HepG2 (cell line): ENCODE measurements around the gene IMPG2. TPM values are rescaled to one million over a fixed set of nuclear protein-coding genes. Genes with fewer than 3 reads are reported as not detected.

Experiments used
- ATAC-seq: fragments of 200-7000 bp; cut with Tn5 transposase; 3 replicates; pipeline ENCODE4 v1.9.1; 2020; ENCODE audit warnings: mild to moderate bottlenecking, moderate library complexity
- BruUV-seq: library from RNA; stranded (reverse); fragments of 400-500 nt; replicated peaks from 2 replicates; lab custom pipeline; 2021; lab: Mats Ljungman, UMichigan
- CTCF ChIA-PET: fragments of 300-600 bp; formaldehyde crosslinking; extraction: SDS; loops from one replicate; lab custom pipeline; 2021; ENCODE audit warnings: low total read pairs, inconsistent platforms, low intra/inter-chr PET ratio; lab: Yijun Ruan, JAX
- POLR2A ChIA-PET: fragments of 350-600 bp; sonication (Branson Sonifier 250); formaldehyde crosslinking; loops from one replicate; lab custom pipeline; 2020; ENCODE audit warnings: antibody characterized with exemption, inconsistent platforms; lab: Yijun Ruan, JAX
- DNase-seq: peaks from one replicate; pipeline ENCODE4 v3.0.0-alpha.2; 2015; ENCODE audit warnings: low spot score
- FAIRE-seq: peaks from 3 replicates; lab custom pipeline; 2011; peaks lifted over from hg19 to GRCh38; lab: Jason Lieb, UNC
- H2AFZ ChIP-seq: one replicate; pipeline ENCODE4 v1.6.1; 2011; ENCODE audit warnings: low read length, inconsistent platforms
- H3K27ac ChIP-seq: fragments of 300-600 bp; 3 replicates; pipeline ENCODE4 v1.8.0; 2011; ENCODE audit warnings: mixed run types, mild to moderate bottlenecking, mixed read lengths, low read length, inconsistent platforms; ENCODE audit not compliant: insufficient read depth; ENCODE audit errors: extremely low read length
- H3K27me3 ChIP-seq, 2 experiments: fragments of 200-600 bp in 1 of 2; 2 replicates in 1 of 2; 3 replicates in 1 of 2; pipeline versions ENCODE4 v1.6.0 to v1.8.0; 2011; ENCODE audit warnings: low read length in 2 of 2, mild to moderate bottlenecking in 2 of 2, moderate library complexity in 2 of 2, inconsistent platforms in 1 of 2; ENCODE audit not compliant: insufficient read depth in 2 of 2, control insufficient read depth in 1 of 2
- H3K36me3 ChIP-seq, 2 experiments: fragments of 200-600 bp in 1 of 2; replicated peaks in 1 of 2; 2 replicates in 1 of 2; 3 replicates in 1 of 2; pipeline versions ENCODE4 v1.5.1 to v1.8.0; 2011; ENCODE audit warnings: low read length in 2 of 2, inconsistent platforms in 1 of 2; ENCODE audit not compliant: insufficient read depth in 2 of 2, control insufficient read depth in 1 of 2
- H3K4me1 ChIP-seq: 2 replicates; pipeline ENCODE4 v1.5.1; 2012; ENCODE audit warnings: low read length, inconsistent platforms; ENCODE audit not compliant: insufficient read depth
- H3K4me2 ChIP-seq: 2 replicates; pipeline ENCODE4 v1.6.0; 2011; ENCODE audit warnings: low read depth, low read length, inconsistent platforms
- H3K4me3 ChIP-seq, 3 experiments: fragments of 200-600 bp in 1 of 3; sonication (generic), shearing (Covaris generic) in 1 of 3; replicated peaks in 1 of 3; 2 replicates each; pipeline ENCODE4 v1.5.1; 2011 to 2016; ENCODE audit warnings: low read length in 3 of 3, inconsistent platforms in 2 of 3, low read depth in 2 of 3, mild to moderate bottlenecking in 2 of 3, control low read depth in 1 of 3, mixed read lengths in 1 of 3; ENCODE audit not compliant: insufficient read depth in 1 of 3
- H3K79me2 ChIP-seq: one replicate; pipeline ENCODE4 v1.6.1; 2011; ENCODE audit warnings: low read length, inconsistent platforms; ENCODE audit not compliant: insufficient read depth
- H3K9ac ChIP-seq: 2 replicates; pipeline ENCODE4 v1.6.0; 2011; ENCODE audit warnings: mild to moderate bottlenecking, low read depth, low read length, inconsistent platforms; ENCODE audit not compliant: insufficient read depth
- H3K9me3 ChIP-seq: 2 replicates; pipeline ENCODE4 v1.5.1; 2012; ENCODE audit warnings: mild to moderate bottlenecking, low read length
- H4K20me1 ChIP-seq: 2 replicates; pipeline ENCODE4 v1.6.0; 2011; ENCODE audit warnings: inconsistent platforms, mild to moderate bottlenecking, low read length, moderate library complexity; ENCODE audit not compliant: insufficient read depth
- CREB1 ChIP-seq, 2 experiments: fragments of 450-650 bp in 1 of 2; IDR thresholded peaks; 2 replicates each; pipeline ENCODE4 v1.6.1; 2016 to 2017; ENCODE audit warnings: control low read depth in 1 of 2, mild to moderate bottlenecking in 1 of 2, missing compliant biosample characterization in 1 of 2, missing genetic modification characterization in 1 of 2
- FIP1L1 ChIP-seq: fragments of 200-400 bp; formaldehyde crosslinking; IDR thresholded peaks from 2 replicates; pipeline ENCODE4 v1.6.1; 2018; ENCODE audit warnings: low read depth, mild to moderate bottlenecking, low read length, moderate library complexity, borderline replicate concordance; ENCODE audit not compliant: insufficient read depth
- GABPA ChIP-seq, 2 experiments: IDR thresholded peaks; 2 replicates each; pipeline ENCODE4 v1.6.1; 2011 to 2016; ENCODE audit warnings: low read depth in 2 of 2, low read length in 1 of 2, missing biosample characterization in 1 of 2, missing genetic modification characterization in 1 of 2
- JUND ChIP-seq: sonication (generic); formaldehyde crosslinking; IDR thresholded peaks from 2 replicates; pipeline ENCODE4 v1.8.0; 2022; ENCODE audit warnings: mild to moderate bottlenecking, missing genetic modification reagents
- KDM6A ChIP-seq: IDR thresholded peaks from 2 replicates; pipeline ENCODE4 v1.6.1; 2016; ENCODE audit warnings: low read depth
- SAP130 ChIP-seq: IDR thresholded peaks from 2 replicates; pipeline ENCODE4 v1.6.1; 2016; ENCODE audit warnings: low read depth
- ZFP37 ChIP-seq: sonication (generic); formaldehyde crosslinking; IDR thresholded peaks from 2 replicates; pipeline ENCODE4 v1.4.0; 2020; ENCODE audit warnings: missing genetic modification reagents, borderline replicate concordance
- ZNF569 ChIP-seq: sonication (generic); formaldehyde crosslinking; IDR thresholded peaks from 2 replicates; pipeline ENCODE4 v1.5.0; 2020; ENCODE audit warnings: mild to moderate bottlenecking, missing genetic modification reagents, moderate library complexity, borderline replicate concordance
- ZNF619 ChIP-seq: sonication (generic); formaldehyde crosslinking; IDR thresholded peaks from 2 replicates; pipeline ENCODE4 v1.4.0; 2020; ENCODE audit warnings: mild to moderate bottlenecking, missing genetic modification reagents
- ZNF747 ChIP-seq: sonication (generic); formaldehyde crosslinking; IDR thresholded peaks from 2 replicates; pipeline ENCODE4 v1.8.1; 2023; ENCODE audit warnings: missing genetic modification reagents, mild to moderate bottlenecking, borderline replicate concordance
- in situ Hi-C: cut with HindIII; loops from 2 replicates; pipeline ENCODE4 v1.10.0; 2017; ENCODE audit warnings: low pct_unique_long_range_greater_than_20kb; ENCODE audit not compliant: extremely low pct_ligation_motif_present
- intact Hi-C: fragments of 100-400 bp; cut with micrococcal nuclease; formaldehyde crosslinking; loops from one replicate; pipeline ENCODE4 v1.10.0; 2022; ENCODE audit not compliant: unreplicated experiment
- polyA plus RNA-seq, 8 experiments: library from polyadenylated mRNA; depleted of rRNA in 3 of 8; stranded (reverse) in 7 of 8; unstranded in 1 of 8; fragments of >200 nt; fragmentation: Illumina TruSeq in 4 of 8; extraction: Trizol in 4 of 8; gene quantifications; 2 replicates each; pipeline versions ENCODE4 v1.2.1 to v1.2.3, GENCODE V29; 2011 to 2016; ENCODE audit warnings: low read depth in 4 of 8, missing spikeins in 1 of 8, mixed read lengths in 1 of 8; ENCODE audit not compliant: insufficient read depth in 1 of 8
- total RNA-seq, 5 experiments: library from RNA; depleted of rRNA; stranded (reverse); fragments of >200 nt; fragmentation: Illumina TruSeq; extraction: Trizol; gene quantifications; 2 replicates each; pipeline ENCODE4 v1.2.3, GENCODE V29; 2016; ENCODE audit warnings: low read depth in 1 of 5
- TF ChIP-seq, protein P1 (sequence below): IDR thresholded peaks from 2 replicates; pipeline ENCODE4 v1.6.1; 2012; ENCODE audit warnings: inconsistent platforms
- TF ChIP-seq, protein P2 (sequence below): sonication (generic); formaldehyde crosslinking; IDR thresholded peaks from 2 replicates; pipeline ENCODE4 v1.5.1; 2020; ENCODE audit warnings: mild to moderate bottlenecking, missing genetic modification reagents, borderline replicate concordance
- TF ChIP-seq, protein P3 (sequence below): IDR thresholded peaks from 2 replicates; pipeline ENCODE4 v1.6.1; 2016; ENCODE audit warnings: missing biosample characterization, missing genetic modification reagents, low read depth
- TF ChIP-seq, protein P4 (sequence below): IDR thresholded peaks from 2 replicates; pipeline ENCODE4 v1.6.1; 2016; ENCODE audit warnings: control low read depth
- TF ChIP-seq, protein P5 (sequence below): fragments of 450-650 bp; IDR thresholded peaks from 2 replicates; pipeline ENCODE4 v1.6.1; 2017
- TF ChIP-seq, protein P6 (sequence below): sonication (generic); formaldehyde crosslinking; IDR thresholded peaks from 2 replicates; pipeline ENCODE4 v1.4.0; 2020; ENCODE audit warnings: missing genetic modification reagents
- TF ChIP-seq, protein P7 (sequence below): sonication (generic); formaldehyde crosslinking; IDR thresholded peaks from 2 replicates; pipeline ENCODE4 v1.4.0; 2020; ENCODE audit warnings: missing genetic modification reagents

IMPG2 gene
- total and polyA plus RNA-seq, 2 of the 13 experiments (the other 11 are each of a cell fraction or from before 2014, with no cell fraction given), result 0.02 to 0.03 TPM

DNA sequence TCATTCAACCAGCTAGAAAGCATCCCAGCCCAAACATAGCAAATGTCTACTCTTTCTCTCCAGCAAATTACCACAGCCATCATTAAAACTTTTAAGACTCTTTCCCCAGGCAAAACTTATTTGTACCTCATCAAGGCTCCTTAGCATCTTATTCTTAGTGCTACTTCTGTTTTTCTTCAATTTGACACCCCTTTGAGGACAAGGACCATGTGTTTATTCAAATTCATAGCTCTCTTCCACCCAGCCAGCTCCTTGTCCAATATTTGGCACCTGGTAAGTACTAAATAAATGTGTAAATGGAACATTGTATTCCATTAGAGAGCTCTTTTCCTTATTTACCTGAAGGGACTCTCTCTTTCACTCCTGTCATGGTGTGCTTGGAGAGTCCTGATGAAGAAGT is 89.8 kb downstream of the IMPG2 start:
- H4K20me1 ChIP-seq, result no peaks in the 10 kb centered on the region
- H3K79me2 ChIP-seq, result no peaks in the 10 kb centered on the region
- H3K9me3 ChIP-seq, result no peaks in the 10 kb centered on the region
- BruUV-seq, result no TSS peak
- DNase-seq (no peak), FAIRE-seq (no peak), ATAC-seq (no peak)
- no peak overlapping the region for H3K4me3 ChIP-seq
- H3K27me3 ChIP-seq, result no peaks in the 10 kb centered on the region
- H3K9ac ChIP-seq, result no peak overlapping the region
- no peaks in the 10 kb centered on the region for H3K4me1 ChIP-seq
- H2AFZ ChIP-seq, result no peak overlapping the region
- intact Hi-C loops, result loop anchor here (10.0 kb wide), 1 partner anchor 404 kb away; no protein-coding TSS in a partner anchor
- no peak overlapping the region for H3K4me2 ChIP-seq
- CTCF ChIA-PET, result no interaction called here
- H3K36me3 ChIP-seq, result no peaks in the 10 kb centered on the region
- POLR2A ChIA-PET, result no interaction called here
- in situ Hi-C loops, result loop anchor here (25.0 kb wide), 1 partner anchor 407 kb away; no protein-coding TSS in a partner anchor
- H3K27ac ChIP-seq, result no peak overlapping the region
- TF ChIP-seq JUND (CRISPR knock-in tag) (no peak), ZNF619 (CRISPR knock-in tag) (no peak), FIP1L1 (no peak), SAP130 (CRISPR knock-in tag) (no peak), ZNF569 (no peak), GABPA (IDR thresholded peaks at IDR 0.05; ENCODE audit: low read depth, low read length) (no peak), GABPA (CRISPR knock-in tag; IDR thresholded peaks at IDR 0.05; ENCODE audit: low read depth) (no peak), KDM6A (CRISPR knock-in tag) (no peak), ZFP37 (CRISPR knock-in tag) (no peak), ZNF747 (CRISPR knock-in tag) (no peak), CREB1 (IDR thresholded peaks at IDR 0.05) (no peak), CREB1 (CRISPR knock-in tag; IDR thresholded peaks at IDR 0.05) (no peak)
- TF ChIP-seq, protein P1, sequence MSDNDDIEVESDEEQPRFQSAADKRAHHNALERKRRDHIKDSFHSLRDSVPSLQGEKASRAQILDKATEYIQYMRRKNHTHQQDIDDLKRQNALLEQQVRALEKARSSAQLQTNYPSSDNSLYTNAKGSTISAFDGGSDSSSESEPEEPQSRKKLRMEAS, result no peak
- TF ChIP-seq, protein P2, sequence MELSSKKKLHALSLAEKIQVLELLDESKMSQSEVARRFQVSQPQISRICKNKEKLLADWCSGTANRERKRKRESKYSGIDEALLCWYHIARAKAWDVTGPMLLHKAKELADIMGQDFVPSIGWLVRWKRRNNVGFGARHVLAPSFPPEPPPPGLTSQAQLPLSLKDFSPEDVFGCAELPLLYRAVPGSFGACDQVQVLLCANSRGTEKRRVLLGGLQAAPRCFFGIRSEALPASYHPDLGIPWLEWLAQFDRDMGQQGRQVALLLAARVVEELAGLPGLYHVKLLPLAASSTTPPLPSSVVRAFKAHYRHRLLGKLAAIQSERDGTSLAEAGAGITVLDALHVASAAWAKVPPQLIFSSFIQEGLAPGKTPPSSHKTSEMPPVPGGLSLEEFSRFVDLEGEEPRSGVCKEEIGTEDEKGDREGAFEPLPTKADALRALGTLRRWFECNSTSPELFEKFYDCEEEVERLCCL, result no peak
- TF ChIP-seq, protein P3, sequence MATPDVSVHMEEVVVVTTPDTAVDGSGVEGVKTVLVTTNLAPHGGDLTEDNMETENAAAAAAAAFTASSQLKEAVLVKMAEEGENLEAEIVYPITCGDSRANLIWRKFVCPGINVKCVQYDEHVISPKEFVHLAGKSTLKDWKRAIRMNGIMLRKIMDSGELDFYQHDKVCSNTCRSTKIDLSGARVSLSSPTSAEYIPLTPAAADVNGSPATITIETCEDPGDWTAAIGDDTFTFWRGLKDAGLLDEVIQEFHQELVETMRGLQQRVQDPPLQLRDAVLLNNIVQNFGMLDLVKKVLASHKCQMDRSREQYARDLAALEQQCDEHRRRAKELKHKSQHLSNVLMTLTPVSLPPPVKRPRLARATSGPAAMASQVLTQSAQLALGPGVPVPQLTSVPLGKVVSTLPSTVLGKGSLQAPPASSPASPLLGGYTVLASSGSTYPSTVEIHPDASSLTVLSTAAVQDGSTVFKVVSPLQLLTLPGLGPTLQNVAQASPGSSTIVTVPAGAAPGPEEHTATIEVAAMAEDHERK (CRISPR knock-in tag), result no peak
- TF ChIP-seq, protein P4, sequence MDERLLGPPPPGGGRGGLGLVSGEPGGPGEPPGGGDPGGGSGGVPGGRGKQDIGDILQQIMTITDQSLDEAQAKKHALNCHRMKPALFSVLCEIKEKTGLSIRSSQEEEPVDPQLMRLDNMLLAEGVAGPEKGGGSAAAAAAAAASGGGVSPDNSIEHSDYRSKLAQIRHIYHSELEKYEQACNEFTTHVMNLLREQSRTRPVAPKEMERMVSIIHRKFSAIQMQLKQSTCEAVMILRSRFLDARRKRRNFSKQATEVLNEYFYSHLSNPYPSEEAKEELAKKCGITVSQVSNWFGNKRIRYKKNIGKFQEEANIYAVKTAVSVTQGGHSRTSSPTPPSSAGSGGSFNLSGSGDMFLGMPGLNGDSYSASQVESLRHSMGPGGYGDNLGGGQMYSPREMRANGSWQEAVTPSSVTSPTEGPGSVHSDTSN (CRISPR knock-in tag), result no peak
- TF ChIP-seq, protein P5, sequence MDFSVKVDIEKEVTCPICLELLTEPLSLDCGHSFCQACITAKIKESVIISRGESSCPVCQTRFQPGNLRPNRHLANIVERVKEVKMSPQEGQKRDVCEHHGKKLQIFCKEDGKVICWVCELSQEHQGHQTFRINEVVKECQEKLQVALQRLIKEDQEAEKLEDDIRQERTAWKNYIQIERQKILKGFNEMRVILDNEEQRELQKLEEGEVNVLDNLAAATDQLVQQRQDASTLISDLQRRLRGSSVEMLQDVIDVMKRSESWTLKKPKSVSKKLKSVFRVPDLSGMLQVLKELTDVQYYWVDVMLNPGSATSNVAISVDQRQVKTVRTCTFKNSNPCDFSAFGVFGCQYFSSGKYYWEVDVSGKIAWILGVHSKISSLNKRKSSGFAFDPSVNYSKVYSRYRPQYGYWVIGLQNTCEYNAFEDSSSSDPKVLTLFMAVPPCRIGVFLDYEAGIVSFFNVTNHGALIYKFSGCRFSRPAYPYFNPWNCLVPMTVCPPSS, result no peak
- TF ChIP-seq, protein P6, sequence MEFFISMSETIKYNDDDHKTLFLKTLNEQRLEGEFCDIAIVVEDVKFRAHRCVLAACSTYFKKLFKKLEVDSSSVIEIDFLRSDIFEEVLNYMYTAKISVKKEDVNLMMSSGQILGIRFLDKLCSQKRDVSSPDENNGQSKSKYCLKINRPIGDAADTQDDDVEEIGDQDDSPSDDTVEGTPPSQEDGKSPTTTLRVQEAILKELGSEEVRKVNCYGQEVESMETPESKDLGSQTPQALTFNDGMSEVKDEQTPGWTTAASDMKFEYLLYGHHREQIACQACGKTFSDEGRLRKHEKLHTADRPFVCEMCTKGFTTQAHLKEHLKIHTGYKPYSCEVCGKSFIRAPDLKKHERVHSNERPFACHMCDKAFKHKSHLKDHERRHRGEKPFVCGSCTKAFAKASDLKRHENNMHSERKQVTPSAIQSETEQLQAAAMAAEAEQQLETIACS (CRISPR knock-in tag), result no peak
- TF ChIP-seq, protein P7, sequence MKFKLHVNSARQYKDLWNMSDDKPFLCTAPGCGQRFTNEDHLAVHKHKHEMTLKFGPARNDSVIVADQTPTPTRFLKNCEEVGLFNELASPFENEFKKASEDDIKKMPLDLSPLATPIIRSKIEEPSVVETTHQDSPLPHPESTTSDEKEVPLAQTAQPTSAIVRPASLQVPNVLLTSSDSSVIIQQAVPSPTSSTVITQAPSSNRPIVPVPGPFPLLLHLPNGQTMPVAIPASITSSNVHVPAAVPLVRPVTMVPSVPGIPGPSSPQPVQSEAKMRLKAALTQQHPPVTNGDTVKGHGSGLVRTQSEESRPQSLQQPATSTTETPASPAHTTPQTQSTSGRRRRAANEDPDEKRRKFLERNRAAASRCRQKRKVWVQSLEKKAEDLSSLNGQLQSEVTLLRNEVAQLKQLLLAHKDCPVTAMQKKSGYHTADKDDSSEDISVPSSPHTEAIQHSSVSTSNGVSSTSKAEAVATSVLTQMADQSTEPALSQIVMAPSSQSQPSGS (CRISPR knock-in tag), result no peak
